Measurements from ENCODE around the gene FOXP1.
A peak's percentile ranks its signal among the peaks of the same experiment; 100 is the strongest.

DNA sequence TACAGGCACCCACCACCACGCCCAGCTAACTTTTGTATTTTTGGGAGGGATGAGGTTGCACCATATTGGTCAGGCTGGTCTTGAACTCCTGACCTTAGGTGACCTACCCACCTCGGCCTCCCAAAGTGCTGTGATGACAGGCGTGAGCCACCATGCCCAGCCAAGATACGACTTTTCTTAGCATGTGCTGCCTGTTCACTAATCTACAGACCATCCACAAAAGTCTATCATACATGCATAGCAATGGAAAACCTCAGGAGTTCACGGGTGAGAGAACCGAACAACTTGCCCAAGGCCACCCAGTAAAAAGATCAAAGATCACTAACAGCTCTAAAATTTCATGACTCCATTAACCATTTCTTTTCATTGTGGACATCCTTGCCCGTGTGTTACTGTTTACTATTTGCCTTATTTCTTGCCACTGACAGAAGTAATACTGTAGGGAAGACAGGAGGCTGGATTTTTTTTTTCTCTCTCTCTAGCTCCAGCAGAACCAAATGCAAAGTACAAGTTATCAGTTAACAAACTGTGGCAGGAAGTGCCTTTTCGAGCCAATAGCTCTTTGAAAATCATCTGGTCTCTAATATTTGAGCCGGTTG is 92.3 kb downstream of the FOXP1 start:
- TF ChIP-seq POLR2A (conservative IDR thresholded peaks at IDR 0.05) = no peak
- TF ChIP-seq NR0B1 (IDR thresholded peaks at IDR 0.05; ENCODE audit: partially characterized antibody) = no peak
- TF ChIP-seq YY1 (IDR thresholded peaks at IDR 0.05; ENCODE audit: borderline replicate concordance in 1 of 3, control insufficient read depth in 1 of 3, extremely low read depth in 1 of 3, insufficient read depth in 3 of 3, insufficient read length in 1 of 3, insufficient replicate concordance in 2 of 3, low read depth in 1 of 3, low read length in 2 of 3) = no peak
- no peak for TF ChIP-seq ZFX (CRISPR knock-in tag; IDR thresholded peaks at IDR 0.05)
- TF ChIP-seq ZNF668 (CRISPR knock-in tag; IDR thresholded peaks at IDR 0.05) = no peak
- TF ChIP-seq TAF1 (IDR thresholded peaks at IDR 0.05; ENCODE audit: control insufficient read depth, extremely low read depth, insufficient read depth, low read length, severe bottlenecking) = no peak
- TF ChIP-seq EP300 (IDR thresholded peaks at IDR 0.05; ENCODE audit: low read length) = no peak
- TF ChIP-seq ZNF274 (IDR thresholded peaks at IDR 0.05; ENCODE audit: borderline replicate concordance, low read depth, low read length) = no peak
- TF ChIP-seq CBX1 (IDR thresholded peaks at IDR 0.05; ENCODE audit: low read depth) = 0 out of 2 replicates have a peak, but pooled peaks have one; percentile 62
- no peak for TF ChIP-seq DPF2 (IDR thresholded peaks at IDR 0.05)
- no peak for TF ChIP-seq SMC3 (conservative IDR thresholded peaks at IDR 0.05; ENCODE audit: insufficient read depth, low read depth, low read length)
- TF ChIP-seq HDAC2 (IDR thresholded peaks at IDR 0.05) = no peak
- no peak for TF ChIP-seq SMAD1 (IDR thresholded peaks at IDR 0.05; ENCODE audit: low read depth, low read length, partially characterized antibody)
- TF ChIP-seq, protein P1, sequence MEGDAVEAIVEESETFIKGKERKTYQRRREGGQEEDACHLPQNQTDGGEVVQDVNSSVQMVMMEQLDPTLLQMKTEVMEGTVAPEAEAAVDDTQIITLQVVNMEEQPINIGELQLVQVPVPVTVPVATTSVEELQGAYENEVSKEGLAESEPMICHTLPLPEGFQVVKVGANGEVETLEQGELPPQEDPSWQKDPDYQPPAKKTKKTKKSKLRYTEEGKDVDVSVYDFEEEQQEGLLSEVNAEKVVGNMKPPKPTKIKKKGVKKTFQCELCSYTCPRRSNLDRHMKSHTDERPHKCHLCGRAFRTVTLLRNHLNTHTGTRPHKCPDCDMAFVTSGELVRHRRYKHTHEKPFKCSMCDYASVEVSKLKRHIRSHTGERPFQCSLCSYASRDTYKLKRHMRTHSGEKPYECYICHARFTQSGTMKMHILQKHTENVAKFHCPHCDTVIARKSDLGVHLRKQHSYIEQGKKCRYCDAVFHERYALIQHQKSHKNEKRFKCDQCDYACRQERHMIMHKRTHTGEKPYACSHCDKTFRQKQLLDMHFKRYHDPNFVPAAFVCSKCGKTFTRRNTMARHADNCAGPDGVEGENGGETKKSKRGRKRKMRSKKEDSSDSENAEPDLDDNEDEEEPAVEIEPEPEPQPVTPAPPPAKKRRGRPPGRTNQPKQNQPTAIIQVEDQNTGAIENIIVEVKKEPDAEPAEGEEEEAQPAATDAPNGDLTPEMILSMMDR (IDR thresholded peaks at IDR 0.05 in 2 of 3, conservative IDR thresholded peaks at IDR 0.05 in 1 of 3; ENCODE audit: insufficient read depth in 2 of 3, low read depth in 1 of 3, low read length in 3 of 3) = no peak
